Endodermal cell (in vitro differentiated cells): ENCODE results near the gene ADCYAP1. TPM values are rescaled to one million over a fixed set of nuclear protein-coding genes. Genes with fewer than 3 reads are reported as not detected.

Experiments used
- DNase-seq: peaks from one replicate; pipeline ENCODE4 v3.0.0-alpha.2; 2017
- H3K27ac ChIP-seq: 2 replicates; pipeline ENCODE4 v1.5.1; 2013; ENCODE audit warnings: mild to moderate bottlenecking, low read depth, low read length, moderate library complexity
- H3K27me3 ChIP-seq: 2 replicates; pipeline ENCODE4 v1.6.1; 2013; ENCODE audit warnings: mild to moderate bottlenecking, low read length, moderate library complexity; ENCODE audit not compliant: insufficient read depth, control insufficient read depth, poor library complexity, severe bottlenecking
- H3K36me3 ChIP-seq: 2 replicates; pipeline ENCODE4 v1.7.0; 2013; ENCODE audit warnings: mild to moderate bottlenecking, low read length, moderate library complexity; ENCODE audit not compliant: control insufficient read depth, insufficient read depth
- H3K4me1 ChIP-seq: one replicate; pipeline ENCODE4 v1.7.0; 2013; ENCODE audit warnings: low read length; ENCODE audit not compliant: control insufficient read depth, insufficient read depth
- H3K4me3 ChIP-seq: 2 replicates; pipeline ENCODE4 v1.5.1; 2013; ENCODE audit warnings: mild to moderate bottlenecking, low read length, moderate library complexity
- H3K9ac ChIP-seq: 2 replicates; pipeline ENCODE4 v1.6.1; 2013; ENCODE audit warnings: mild to moderate bottlenecking, low read length, moderate library complexity; ENCODE audit not compliant: poor library complexity, severe bottlenecking; ENCODE audit errors: extremely low read depth
- H3K9me3 ChIP-seq: 2 replicates; pipeline ENCODE4 v1.6.1; 2013; ENCODE audit warnings: mild to moderate bottlenecking, low read length, moderate library complexity; ENCODE audit not compliant: control insufficient read depth
- H3K27ac Mint-ChIP-seq: 2 replicates; pipeline ENCODE4 v1.8.0; 2020; ENCODE audit warnings: mixed read lengths
- H3K27me3 Mint-ChIP-seq: 2 replicates; pipeline ENCODE4 v1.8.0; 2021; ENCODE audit warnings: mild to moderate bottlenecking, mixed read lengths; ENCODE audit not compliant: insufficient read depth
- H3K36me3 Mint-ChIP-seq: 2 replicates; pipeline ENCODE4 v1.8.0; 2020; ENCODE audit warnings: low read depth, mixed read lengths
- H3K4me1 Mint-ChIP-seq: 2 replicates; pipeline ENCODE4 v1.8.0; 2020; ENCODE audit warnings: mixed read lengths
- H3K4me3 Mint-ChIP-seq: 2 replicates; pipeline ENCODE4 v1.8.0; 2020; ENCODE audit warnings: mild to moderate bottlenecking, moderate library complexity, mixed read lengths
- H3K9me3 Mint-ChIP-seq: 2 replicates; pipeline ENCODE4 v1.8.0; 2020; ENCODE audit warnings: mild to moderate bottlenecking, mixed read lengths
- WGBS, 2 experiments: methylation state at CpG; one replicate each; pipeline versions ENCODE4 v1.1.5 to v1.1.7; 2013; ENCODE audit warnings: missing lambda C conversion rate in 2 of 2, mixed read lengths in 1 of 2; ENCODE audit not compliant: insufficient coverage in 1 of 2, insufficient read length in 1 of 2; 5-methylcytosine and 5-hydroxymethylcytosine counted together
- total RNA-seq, 2 donors: library from RNA; stranded (reverse); fragmentation: NEBNext Ultra II Directional in 1 of 2; extraction: Animal tissue kit (Norgen Biotek cat#: 25700) in 1 of 2; gene quantifications; 2 replicates in 1 of 2; 3 replicates in 1 of 2; pipeline ENCODE4 v1.2.1, GENCODE V29; 2021
- TF ChIP-seq, protein P1 (sequence below): fragments of 200-600 bp; sonication (generic); conservative IDR thresholded peaks from 2 replicates; pipeline ENCODE4 v1.5.0; 2021; ENCODE audit warnings: antibody characterized with exemption, mild to moderate bottlenecking

The ADCYAP1 gene
- total RNA-seq, 2 donors from 2014 or later: not detected

DNA sequence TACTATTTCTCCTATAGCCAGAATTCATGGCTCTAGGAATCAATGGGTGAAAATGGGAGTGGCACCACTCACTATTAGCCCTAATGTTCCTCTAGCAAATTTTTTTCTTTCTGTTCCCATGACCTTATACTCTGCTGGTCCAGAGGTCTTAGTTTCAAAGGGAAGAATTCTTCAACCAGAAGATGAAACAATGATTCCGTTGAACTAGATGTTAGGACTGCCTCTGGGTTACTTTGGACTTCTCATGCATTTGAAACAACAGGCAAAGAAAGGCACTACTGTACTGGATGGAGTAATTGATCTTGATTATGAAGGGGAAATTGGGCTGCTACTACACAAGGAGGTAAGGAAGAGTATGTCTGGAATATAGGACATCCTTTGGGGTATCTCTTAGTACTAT is 18.6 kb upstream of the ADCYAP1 start:
- Mint-ChIP-seq H3K27ac (no peak overlapping the region), H3K27me3 (peaks cover 30% of the 10 kb centered on the region), H3K4me3 (no peak overlapping the region), H3K4me1 (no peaks in the 10 kb centered on the region), H3K9me3 (no peaks in the 10 kb centered on the region), H3K36me3 (no peaks in the 10 kb centered on the region)
- Histone ChIP-seq H3K27ac (no peak overlapping the region), H3K9ac (no peak overlapping the region), H3K27me3 (no peaks in the 10 kb centered on the region), H3K4me1 (no peaks in the 10 kb centered on the region), H3K36me3 (no peaks in the 10 kb centered on the region), H3K9me3 (no peaks in the 10 kb centered on the region), H3K4me3 (no peak overlapping the region)
- no peak for DNase-seq
- TF ChIP-seq, protein P1, sequence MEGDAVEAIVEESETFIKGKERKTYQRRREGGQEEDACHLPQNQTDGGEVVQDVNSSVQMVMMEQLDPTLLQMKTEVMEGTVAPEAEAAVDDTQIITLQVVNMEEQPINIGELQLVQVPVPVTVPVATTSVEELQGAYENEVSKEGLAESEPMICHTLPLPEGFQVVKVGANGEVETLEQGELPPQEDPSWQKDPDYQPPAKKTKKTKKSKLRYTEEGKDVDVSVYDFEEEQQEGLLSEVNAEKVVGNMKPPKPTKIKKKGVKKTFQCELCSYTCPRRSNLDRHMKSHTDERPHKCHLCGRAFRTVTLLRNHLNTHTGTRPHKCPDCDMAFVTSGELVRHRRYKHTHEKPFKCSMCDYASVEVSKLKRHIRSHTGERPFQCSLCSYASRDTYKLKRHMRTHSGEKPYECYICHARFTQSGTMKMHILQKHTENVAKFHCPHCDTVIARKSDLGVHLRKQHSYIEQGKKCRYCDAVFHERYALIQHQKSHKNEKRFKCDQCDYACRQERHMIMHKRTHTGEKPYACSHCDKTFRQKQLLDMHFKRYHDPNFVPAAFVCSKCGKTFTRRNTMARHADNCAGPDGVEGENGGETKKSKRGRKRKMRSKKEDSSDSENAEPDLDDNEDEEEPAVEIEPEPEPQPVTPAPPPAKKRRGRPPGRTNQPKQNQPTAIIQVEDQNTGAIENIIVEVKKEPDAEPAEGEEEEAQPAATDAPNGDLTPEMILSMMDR: no peak
- WGBS, 2 experiments: 85 to 100% methylated on average over 1 of the region's 1 CpG

DNA sequence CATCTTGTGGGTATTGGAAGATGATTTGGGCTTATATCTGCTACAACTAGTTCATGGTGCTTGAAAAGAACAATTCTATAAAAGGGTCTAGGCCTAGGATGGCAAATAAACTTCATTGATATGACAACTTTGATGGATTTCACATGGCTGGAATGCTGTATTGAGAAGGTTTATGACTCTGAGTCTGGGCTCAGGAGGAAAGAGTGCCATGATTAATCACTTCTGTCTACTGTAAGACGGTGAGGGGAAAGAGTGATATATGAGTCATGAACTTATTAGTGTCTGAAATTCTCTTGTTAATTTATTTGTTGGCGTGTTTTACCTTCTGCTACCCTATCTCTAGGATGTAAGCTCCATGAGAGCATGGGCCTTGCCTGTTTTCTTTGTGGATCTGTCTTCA is 17.0 kb upstream of the ADCYAP1 start:
- Mint-ChIP-seq H3K9me3 (no peaks in the 10 kb centered on the region), H3K27ac (no peak overlapping the region), H3K4me3 (no peak overlapping the region), H3K36me3 (no peaks in the 10 kb centered on the region), H3K4me1 (no peaks in the 10 kb centered on the region), H3K27me3 (peaks cover 23% of the 10 kb centered on the region)
- Histone ChIP-seq H3K36me3 (no peaks in the 10 kb centered on the region), H3K9ac (no peak overlapping the region), H3K9me3 (no peaks in the 10 kb centered on the region), H3K4me3 (no peak overlapping the region), H3K27ac (no peak overlapping the region), H3K4me1 (no peaks in the 10 kb centered on the region), H3K27me3 (peaks cover 5% of the 10 kb centered on the region)
- 69 to 91% methylated on average over 1 to 2 of the region's 2 CpGs for WGBS, 2 experiments
- TF ChIP-seq, protein P1: no peak
- no peak for DNase-seq

DNA sequence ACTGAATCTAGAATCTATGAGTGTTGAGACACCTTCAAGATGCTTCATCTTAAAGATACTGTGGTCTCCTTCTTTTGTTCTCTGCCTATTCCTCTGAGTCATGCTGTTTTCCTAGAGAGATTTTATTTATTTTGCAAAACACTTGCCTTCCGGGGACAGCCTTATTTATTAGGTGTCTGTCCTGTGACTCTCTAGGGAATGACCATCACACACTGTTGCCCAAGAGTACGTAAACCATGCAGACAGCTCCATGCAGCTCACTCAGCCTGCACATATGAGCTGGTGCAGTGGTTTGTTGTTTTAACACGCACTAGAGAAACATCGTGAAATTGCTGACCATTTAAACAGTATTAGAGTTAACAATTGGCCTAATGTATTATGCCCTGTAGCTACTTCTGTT is 12.4 kb upstream of the ADCYAP1 start:
- H3K27ac Mint-ChIP-seq: no peak overlapping the region
- Histone ChIP-seq H3K4me3 (no peak overlapping the region), H3K4me1 (no peaks in the 10 kb centered on the region), H3K9ac (no peak overlapping the region), H3K27me3 (peaks cover 9% of the 10 kb centered on the region), H3K36me3 (no peaks in the 10 kb centered on the region), H3K9me3 (no peaks in the 10 kb centered on the region), H3K27ac (no peak overlapping the region)
- H3K27me3 Mint-ChIP-seq: no peaks in the 10 kb centered on the region
- H3K36me3 Mint-ChIP-seq: no peaks in the 10 kb centered on the region
- TF ChIP-seq, protein P1: no peak
- no peaks in the 10 kb centered on the region for H3K4me1 Mint-ChIP-seq
- WGBS, 2 experiments: 48 to 75% methylated on average over 2 to 4 of the region's 4 CpGs
- H3K9me3 Mint-ChIP-seq: no peaks in the 10 kb centered on the region
- no peak overlapping the region for H3K4me3 Mint-ChIP-seq
- no peak for DNase-seq
